Upper lobe of right lung (tissue), 1 donor: Measurements from ENCODE around the gene HINT3. TPM values are rescaled to one million over a fixed set of nuclear protein-coding genes. Genes with fewer than 3 reads are reported as not detected.

ENCODE experiments used
- ATAC-seq: fragments of 200-7000 bp; cut with Tn5 transposase; one replicate; pipeline ENCODE4 v1.9.1; 2020; ENCODE audit warnings: mild to moderate bottlenecking, moderate library complexity
- DNase-seq: peaks from one replicate; pipeline ENCODE4 v3.0.0-alpha.2; 2020
- H3K27ac ChIP-seq: fragments of 200-600 bp; one replicate; pipeline ENCODE4 v1.8.0; 2022
- H3K27me3 ChIP-seq: fragments of 200-600 bp; one replicate; pipeline ENCODE4 v1.8.0; 2022; ENCODE audit warnings: mild to moderate bottlenecking
- H3K36me3 ChIP-seq: fragments of 200-600 bp; one replicate; pipeline ENCODE4 v1.8.0; 2022
- H3K4me1 ChIP-seq: fragments of 200-600 bp; one replicate; pipeline ENCODE4 v1.8.0; 2022
- H3K4me3 ChIP-seq: fragments of 200-600 bp; one replicate; pipeline ENCODE4 v1.8.0; 2022; ENCODE audit warnings: mild to moderate bottlenecking
- H3K9me3 ChIP-seq: fragments of 200-600 bp; one replicate; pipeline ENCODE4 v1.8.0; 2022
- CTCF ChIP-seq: fragments of 200-600 bp; IDR thresholded peaks from one replicate; pipeline ENCODE4 v1.8.0; 2022; ENCODE audit warnings: antibody characterized with exemption
- intact Hi-C: fragments of 100-400 bp; cut with DNase I; formaldehyde crosslinking; loops from one replicate; pipeline ENCODE4 v1.11.0; 2022
- total RNA-seq: library from RNA; stranded (reverse); fragmentation: NEBNext Ultra II Directional; extraction: Animal tissue kit (Norgen Biotek cat#: 25700); gene quantifications from one replicate; pipeline ENCODE4 v1.2.1, GENCODE V29; 2021
- donor health status: DM: no; HTN: yes; CAD: no; lungs with severe emphysema.

The HINT3 gene
- total RNA-seq, 1 donor from 2014 or later = 27.9 TPM

DNA sequence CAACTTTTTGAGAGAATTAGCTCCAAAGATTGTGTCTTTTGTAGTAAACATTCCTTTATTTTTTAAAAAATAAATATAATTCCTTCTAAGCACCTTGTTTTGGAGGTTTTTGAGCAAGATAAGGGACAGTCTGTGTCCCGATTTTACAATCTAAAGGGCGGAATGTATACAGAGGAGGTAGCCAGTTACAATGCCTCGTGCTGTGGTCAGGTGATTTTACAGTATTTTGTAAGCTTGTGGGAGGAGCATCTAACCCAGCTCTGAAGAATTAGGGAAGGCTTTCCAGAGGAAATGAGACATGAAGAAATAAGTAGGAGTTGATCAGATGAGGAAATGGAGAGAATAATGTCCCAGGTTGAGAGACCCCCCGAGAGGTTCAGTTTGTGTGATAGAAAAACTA lies 1.3 kb downstream of the HINT3 start:
- Histone ChIP-seq H3K4me1 (peaks cover 23% of the 10 kb centered on the region), H3K27ac (peak overlapping the region; percentile 96), H3K27me3 (no peaks in the 10 kb centered on the region), H3K9me3 (no peaks in the 10 kb centered on the region), H3K4me3 (peak overlapping the region; percentile 87), H3K36me3 (no peaks in the 10 kb centered on the region)
- intact Hi-C loops = loop anchor here (10.0 kb wide), 1 partner anchor 163 kb away; the partner anchor contains the start of gene NCOA7
- TF ChIP-seq CTCF = no peak
- peak; percentile 68 for ATAC-seq
- DNase-seq = no peak

- intact Hi-C loops = loop anchor here (10.0 kb wide), 1 partner anchor 164 kb away; the partner anchor contains the start of gene NCOA7
- Histone ChIP-seq H3K27me3 (no peaks in the 10 kb centered on the region), H3K27ac (no peak overlapping the region), H3K4me3 (no peak overlapping the region), H3K36me3 (no peaks in the 10 kb centered on the region), H3K4me1 (peaks cover 23% of the 10 kb centered on the region), H3K9me3 (no peaks in the 10 kb centered on the region)
- TF ChIP-seq CTCF = no peak
- no peak for ATAC-seq
- no peak for DNase-seq
Observed at GRCh38 chr6:125959041-125959440, 2.5 kb downstream of the HINT3 start.

GRCh38 chr6:125961117-125961516 lies 4.5 kb downstream of the HINT3 start:
- DNase-seq = no peak
- intact Hi-C loops = no loop called here

DNA sequence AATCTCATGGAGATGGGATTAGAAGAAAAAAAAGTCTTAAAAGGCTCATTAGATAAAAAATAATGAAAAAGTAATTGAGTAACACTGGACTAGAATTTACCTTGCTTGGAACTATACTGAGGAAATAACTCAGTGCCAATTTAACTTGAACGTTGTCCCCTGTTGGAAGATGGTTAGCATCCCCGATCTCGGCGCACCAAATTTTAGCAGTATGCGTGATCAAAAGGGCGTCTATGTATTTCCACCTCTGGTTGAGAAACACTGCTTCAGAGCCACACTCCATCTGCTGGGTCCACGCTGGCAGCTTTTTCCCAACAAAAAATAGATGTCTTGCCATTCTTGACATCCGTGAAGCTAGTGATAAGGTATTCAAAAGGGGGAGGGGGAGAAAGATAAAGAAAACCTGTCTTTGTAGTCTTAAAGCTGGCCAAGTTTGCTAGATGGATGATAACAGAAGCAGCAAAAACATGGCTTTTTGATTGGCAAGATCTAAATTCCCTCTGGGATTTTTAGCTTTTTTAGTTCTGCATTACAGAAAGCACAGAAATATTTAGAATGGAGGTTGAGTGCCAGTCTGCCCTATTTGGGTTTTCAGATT lies 6.4 kb downstream of the HINT3 start:
- ATAC-seq = no peak
- H3K4me1 ChIP-seq = peaks cover 17% of the 10 kb centered on the region
- no peaks in the 10 kb centered on the region for H3K9me3 ChIP-seq
- H3K27me3 ChIP-seq = no peaks in the 10 kb centered on the region
- no peak overlapping the region for H3K4me3 ChIP-seq
- intact Hi-C loops = no loop called here
- H3K36me3 ChIP-seq = peaks cover 13% of the 10 kb centered on the region
- no peak for TF ChIP-seq CTCF
- no peak for DNase-seq
- no peak overlapping the region for H3K27ac ChIP-seq

More at GRCh38 chr6:125961117-125961516, 4.5 kb downstream of the HINT3 start:
- TF ChIP-seq CTCF = no peak
- H3K9me3 ChIP-seq = no peaks in the 10 kb centered on the region
- no peaks in the 10 kb centered on the region for H3K27me3 ChIP-seq
- H3K4me1 ChIP-seq = peaks cover 19% of the 10 kb centered on the region
- ATAC-seq = no peak
- H3K36me3 ChIP-seq = no peaks in the 10 kb centered on the region
- H3K27ac ChIP-seq = no peak overlapping the region
- H3K4me3 ChIP-seq = no peak overlapping the region

DNA sequence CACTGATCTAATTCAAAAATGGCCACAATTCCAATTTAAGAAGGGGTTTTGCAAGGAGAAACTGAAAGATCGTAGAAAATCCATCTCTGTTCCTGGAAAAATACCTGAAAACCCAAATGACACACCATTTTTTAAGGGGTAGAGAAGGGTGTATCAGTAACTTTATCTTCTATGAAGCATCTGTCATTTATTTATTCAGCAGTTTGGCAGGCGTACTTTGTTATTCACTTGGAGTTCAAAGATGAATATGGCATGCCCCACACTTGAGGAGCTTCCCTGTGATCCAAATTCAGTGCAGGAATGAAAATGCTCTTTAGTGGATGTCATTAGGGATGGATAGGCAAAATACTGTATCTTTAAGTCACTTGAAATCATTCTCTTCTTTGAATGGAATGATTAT lies 7.2 kb downstream of the HINT3 start:
- H3K36me3 ChIP-seq = peaks cover 14% of the 10 kb centered on the region
- no peak for TF ChIP-seq CTCF
- peaks cover 9% of the 10 kb centered on the region for H3K4me1 ChIP-seq
- H3K27ac ChIP-seq = no peak overlapping the region
- H3K27me3 ChIP-seq = no peaks in the 10 kb centered on the region
- H3K9me3 ChIP-seq = no peaks in the 10 kb centered on the region
- intact Hi-C loops = no loop called here
- ATAC-seq (no peak), DNase-seq (no peak)
- no peak overlapping the region for H3K4me3 ChIP-seq

GRCh38 chr6:125966569-125966968 lies 10.0 kb downstream of the HINT3 start:
- H3K27me3 ChIP-seq = no peaks in the 10 kb centered on the region
- TF ChIP-seq CTCF = no peak
- H3K4me1 ChIP-seq = no peaks in the 10 kb centered on the region
- intact Hi-C loops = no loop called here
- H3K9me3 ChIP-seq = no peaks in the 10 kb centered on the region
- no peak for ATAC-seq
- H3K36me3 ChIP-seq = peaks cover 14% of the 10 kb centered on the region
- no peak overlapping the region for H3K27ac ChIP-seq
- H3K4me3 ChIP-seq = no peak overlapping the region
- no peak for DNase-seq
